ENCODE measurements around the gene CYP4F2.
"Not testable (repeated sequence)": the region's sequence is repeated elsewhere in the genome, so short reads cannot be mapped to it uniquely, and the experiment has no call there.

Gene CYP4F2

DNA sequence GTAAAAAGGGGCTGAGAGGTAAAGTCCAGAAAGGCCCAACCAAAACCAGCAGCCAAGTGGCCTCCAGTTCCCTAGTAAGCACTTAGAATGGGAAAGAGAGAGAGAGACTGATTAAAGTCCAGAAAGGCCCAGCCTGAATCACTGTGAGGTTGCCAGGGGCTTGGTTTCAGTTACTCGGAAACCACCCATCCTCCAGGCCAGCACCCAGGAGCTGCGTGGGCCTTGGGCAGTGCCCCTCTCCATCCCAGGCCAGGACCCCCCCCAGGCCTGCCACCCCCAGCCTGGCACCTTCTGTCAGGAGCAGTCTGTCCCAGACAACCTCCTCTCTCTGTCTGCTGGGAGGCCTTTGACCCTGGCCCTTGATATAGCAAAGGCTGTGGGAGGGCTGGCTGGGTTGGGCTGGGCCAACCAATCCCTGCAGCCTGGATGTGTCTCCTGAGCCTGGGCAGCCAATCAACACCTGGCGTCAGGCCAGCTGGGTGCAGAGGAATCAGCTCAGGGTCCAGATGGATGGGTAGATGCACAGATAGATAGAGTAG lies at the start of gene CYP4F2:
Gene CYP4F2, minus strand, starts transcription at position 337 of the 539 bp plus-strand sequence. CDS start 463 bp downstream, outside the sequence.
- no peak for FAIRE-seq
- no peak for DNase-seq (ENCODE audit: insufficient read length, low spot score)

GRCh38 chr19:15945301-15945700 lies 47.4 kb upstream of the CYP4F2 start:
- no peak for FAIRE-seq
- no peak for DNase-seq (ENCODE audit: insufficient read length, low spot score)

DNA sequence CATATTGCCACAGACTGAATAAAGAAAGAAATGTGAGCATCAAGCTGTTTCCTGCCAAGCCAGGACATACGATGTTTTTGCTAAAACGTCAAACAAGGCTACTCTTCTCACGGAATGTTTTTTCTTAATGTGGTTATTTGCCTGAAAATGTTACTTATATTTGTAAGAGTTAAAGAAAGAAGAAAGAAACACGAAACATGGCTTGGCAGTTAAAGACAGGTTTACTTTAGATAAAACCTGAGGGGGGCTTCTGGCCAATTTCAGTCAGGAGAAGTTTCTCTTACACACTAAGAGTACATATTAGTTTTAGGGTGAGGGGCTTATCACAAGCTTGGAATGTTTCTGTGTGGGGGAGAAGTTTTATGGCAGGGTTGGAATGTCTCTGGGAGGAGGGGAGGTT lies 46.5 kb upstream of the CYP4F2 start:
- no peak for FAIRE-seq

GRCh38 chr19:15937771-15938170 lies 39.9 kb upstream of the CYP4F2 start:
- no peak for FAIRE-seq
- no peak for DNase-seq (ENCODE audit: insufficient read length, low spot score)

More for the DNA sequence above, 46.5 kb upstream of the CYP4F2 start:
- DNase-seq (ENCODE audit: insufficient read length, low spot score) = no peak

DNA sequence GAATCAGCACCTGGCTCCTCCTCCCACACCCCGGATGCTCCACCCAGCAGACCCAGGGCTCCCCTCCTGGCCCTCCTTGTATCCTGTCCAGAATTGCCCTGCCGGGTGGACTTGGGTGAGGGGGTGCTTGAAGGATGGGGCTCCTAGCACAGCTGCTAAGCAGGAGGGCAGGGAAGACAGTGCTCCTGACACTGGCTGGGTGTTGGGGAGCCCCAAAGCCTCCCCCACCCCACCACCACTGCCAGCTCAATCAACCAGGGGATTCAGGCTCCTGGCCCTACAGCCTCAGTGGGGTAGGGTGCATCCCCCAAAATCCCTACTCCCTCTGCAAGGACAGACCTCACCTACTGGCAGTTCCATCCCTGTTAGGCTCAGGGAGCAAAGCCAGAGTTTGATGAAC lies 39.1 kb upstream of the CYP4F2 start:
- FAIRE-seq (no peak), DNase-seq (ENCODE audit: insufficient read length, low spot score) (no peak)

GRCh38 chr19:15936173-15936572 lies 38.3 kb upstream of the CYP4F2 start:
- DNase-seq (ENCODE audit: insufficient read length, low spot score) (no peak), FAIRE-seq (no peak)

GRCh38 chr19:15935167-15935702 lies 37.4 kb upstream of the CYP4F2 start:
- DNase-seq (ENCODE audit: insufficient read length, low spot score) = no peak
- FAIRE-seq = no peak

DNA sequence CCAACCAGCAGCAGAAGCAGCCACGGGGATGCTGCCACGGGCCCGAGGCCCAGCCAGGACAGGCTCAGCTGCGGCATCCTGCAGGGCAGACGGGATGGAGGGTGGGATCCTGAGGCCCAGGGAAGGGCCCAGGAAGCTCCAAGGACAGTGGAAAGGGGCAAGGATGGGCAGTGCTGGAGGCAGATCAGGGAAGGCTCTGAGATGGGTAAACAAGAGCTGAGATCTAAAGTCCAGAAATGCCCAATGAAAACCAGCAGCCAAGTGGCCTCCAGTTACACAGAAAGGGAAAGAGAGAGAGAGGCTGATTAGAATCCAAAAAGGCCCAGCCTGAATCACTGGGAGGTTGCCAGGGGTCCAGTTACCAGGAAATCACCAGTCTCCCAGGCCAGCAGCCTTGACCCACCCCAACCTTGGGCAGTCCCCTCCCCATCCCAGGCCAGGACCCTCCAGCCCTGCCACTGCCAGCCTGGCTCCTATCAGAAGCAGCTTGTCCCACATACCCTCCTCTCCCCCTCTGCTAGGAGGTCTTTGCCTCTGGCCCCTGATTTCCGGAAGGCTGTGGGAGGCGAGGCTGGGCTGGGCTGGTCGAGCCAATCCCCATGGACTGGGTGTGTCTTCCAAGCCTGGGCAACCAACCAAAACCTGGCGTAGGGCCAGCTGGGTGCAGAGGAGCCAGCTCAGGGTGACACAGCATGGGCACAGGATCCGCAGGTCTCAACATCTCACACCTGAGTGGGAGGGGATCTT lies 36.6 kb upstream of the CYP4F2 start, which contains the start of gene CYP4F11:
Gene CYP4F11, minus strand, starts transcription at position 198 of the 747 bp plus-strand sequence. Its CDS starts 121 bp downstream, at position 77.
- no peak for DNase-seq (ENCODE audit: insufficient read length, low spot score)
- FAIRE-seq = no peak

DNA sequence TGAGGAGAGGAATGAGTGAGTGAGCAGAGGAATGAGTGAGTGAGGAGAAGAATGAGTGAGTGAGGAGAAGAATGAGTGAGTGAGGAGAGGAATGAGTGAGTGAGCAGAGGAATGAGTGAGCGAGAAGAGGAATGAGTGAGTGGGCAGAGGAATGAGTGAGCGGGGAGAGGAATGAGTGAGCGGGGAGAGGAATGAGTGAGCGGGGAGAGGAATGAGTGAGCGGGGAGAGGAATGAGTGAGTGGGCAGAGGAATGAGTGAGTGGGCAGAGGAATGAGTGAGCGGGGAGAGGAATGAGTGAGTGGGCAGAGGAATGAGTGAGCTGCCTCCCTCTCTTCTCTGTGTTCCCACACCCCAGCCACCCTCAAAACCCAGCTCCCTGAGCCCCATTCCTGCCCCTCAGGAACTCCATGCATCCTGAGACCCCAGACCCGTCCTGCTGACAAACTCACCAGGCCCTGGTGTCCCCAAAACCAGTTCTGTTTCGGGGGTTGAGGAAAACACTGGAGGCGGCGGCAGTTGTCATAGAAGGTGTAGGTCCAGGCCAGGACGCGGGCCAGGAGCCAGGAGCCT lies 36.0 kb upstream of the CYP4F2 start:
- FAIRE-seq; DNase-seq (ENCODE audit: insufficient read length, low spot score): not testable (repeated sequence)

DNA sequence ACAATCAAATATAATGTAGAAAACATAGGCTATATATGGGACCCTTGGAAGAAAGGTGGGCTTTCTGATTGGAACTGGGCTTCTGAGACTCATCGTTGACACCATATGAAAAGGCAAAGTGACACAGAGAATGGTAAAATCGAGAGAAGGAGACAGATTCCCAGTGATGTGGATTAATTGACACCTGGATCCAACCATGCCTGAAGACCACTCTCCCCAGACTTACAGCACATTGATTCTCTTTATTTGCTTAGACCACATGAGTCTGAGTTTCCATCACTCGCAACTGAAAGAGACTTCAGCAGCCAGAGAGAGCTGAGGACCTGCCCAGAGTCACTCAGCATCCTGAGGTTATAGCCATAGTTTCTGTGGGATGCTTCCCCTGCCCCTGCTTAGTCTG lies 30.4 kb upstream of the CYP4F2 start:
- FAIRE-seq (no peak), DNase-seq (ENCODE audit: insufficient read length, low spot score) (no peak)

DNA sequence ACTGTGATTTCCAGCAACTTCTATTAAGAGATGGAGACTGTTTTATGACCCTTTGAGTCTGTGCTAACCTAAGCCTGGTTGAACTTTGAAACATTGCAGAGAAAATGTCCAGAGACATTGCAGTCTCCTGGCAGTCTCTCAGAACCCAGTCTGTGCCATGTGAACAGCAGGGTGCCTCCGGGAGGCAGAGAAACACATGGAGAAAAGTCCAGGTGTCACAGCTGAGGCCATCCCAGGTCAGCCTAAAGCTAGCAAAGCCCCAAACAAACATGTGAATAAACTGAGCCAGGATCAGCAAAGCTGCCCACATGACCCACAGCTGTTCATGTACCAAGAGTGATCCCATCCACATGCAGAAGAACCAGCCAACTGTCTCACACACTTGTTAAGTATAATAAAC lies 28.6 kb upstream of the CYP4F2 start:
- FAIRE-seq (no peak), DNase-seq (ENCODE audit: insufficient read length, low spot score) (no peak)

GRCh38 chr19:15923702-15924101 lies 25.8 kb upstream of the CYP4F2 start:
- DNase-seq (ENCODE audit: insufficient read length, low spot score) (no peak), FAIRE-seq (no peak)

GRCh38 chr19:15922021-15922420 lies 24.1 kb upstream of the CYP4F2 start:
- DNase-seq (ENCODE audit: insufficient read length, low spot score) (no peak), FAIRE-seq (no peak)

DNA sequence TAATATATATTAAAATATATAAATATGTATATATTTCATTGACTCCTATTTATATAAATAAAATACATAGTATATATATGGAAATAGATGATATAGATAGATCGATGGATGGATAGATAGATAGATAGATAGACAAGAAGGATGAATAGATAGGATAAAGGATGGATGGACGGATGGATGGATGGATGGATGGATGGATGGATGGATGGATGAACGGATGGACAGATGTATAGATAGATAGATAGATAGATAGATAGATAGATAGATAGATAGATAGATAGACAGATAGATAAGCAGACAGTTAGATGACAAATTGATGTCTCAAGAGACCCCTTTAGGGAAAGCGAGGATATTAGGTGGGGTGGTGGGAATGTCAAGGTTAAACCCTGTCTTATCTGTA lies 21.4 kb upstream of the CYP4F2 start:
- FAIRE-seq = no peak

GRCh38 chr19:15915109-15915508 lies 17.2 kb upstream of the CYP4F2 start:
- no peak for FAIRE-seq
- DNase-seq (ENCODE audit: insufficient read length, low spot score) = no peak

More for the DNA sequence above, 21.4 kb upstream of the CYP4F2 start:
- no peak for DNase-seq (ENCODE audit: insufficient read length, low spot score)

- FAIRE-seq (no peak), DNase-seq (ENCODE audit: insufficient read length, low spot score) (no peak)
Measured at GRCh38 chr19:15913830-15914229, 16.0 kb upstream of the CYP4F2 start.

DNA sequence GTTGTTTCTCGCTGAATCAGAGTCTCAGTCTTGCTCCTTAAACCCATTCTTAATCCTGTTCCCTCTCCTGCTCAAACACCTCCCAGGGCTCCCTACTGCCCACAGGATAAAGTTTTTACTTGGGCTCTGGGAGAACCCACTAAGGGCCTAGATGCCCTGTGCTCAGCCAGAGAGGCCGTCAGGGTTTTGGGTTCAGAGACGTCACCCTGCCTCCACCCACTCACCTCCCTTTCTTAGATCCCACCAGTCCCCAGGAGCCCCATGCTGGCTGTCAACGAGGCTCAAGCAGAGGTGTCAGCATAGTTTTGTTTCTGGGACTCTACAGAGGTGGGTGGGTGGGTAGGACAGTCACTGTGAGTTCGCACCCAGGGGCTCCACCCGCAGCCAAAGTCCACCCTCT lies 15.5 kb upstream of the CYP4F2 start:
- FAIRE-seq = no peak
- DNase-seq (ENCODE audit: insufficient read length, low spot score) = no peak

DNA sequence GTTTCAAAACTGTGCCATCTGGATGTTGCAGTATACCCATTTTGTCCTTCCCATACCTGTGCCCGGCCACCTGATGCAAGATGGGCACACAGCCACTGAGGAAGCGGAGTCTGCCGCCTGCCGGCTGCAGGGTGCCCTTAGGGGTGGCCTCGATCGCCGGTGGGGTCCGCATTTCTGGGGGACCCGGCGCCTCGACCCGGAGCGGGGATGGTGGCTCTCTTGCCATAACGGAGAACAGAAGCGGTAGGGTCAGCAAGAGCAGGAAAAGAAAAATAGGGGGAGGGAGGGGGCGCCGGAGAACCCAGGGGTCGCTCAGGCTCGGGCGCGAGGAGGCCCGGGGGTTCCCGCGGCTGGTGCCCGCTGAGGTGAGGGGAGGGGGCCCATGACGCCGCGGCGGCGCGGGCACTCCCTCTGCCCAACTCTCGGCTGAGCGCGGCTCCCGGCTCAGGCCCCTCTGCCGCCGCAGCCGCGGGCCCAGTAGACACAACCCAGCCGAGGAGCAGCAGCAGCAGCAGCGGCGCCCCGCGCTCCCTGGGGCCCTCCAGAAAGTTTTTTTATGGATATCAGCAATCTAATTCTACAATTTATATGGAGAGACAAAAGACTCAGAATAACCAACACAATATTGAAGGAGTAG lies 13.8 kb upstream of the CYP4F2 start:
- no peak for FAIRE-seq
- DNase-seq (ENCODE audit: insufficient read length, low spot score) = no peak

DNA sequence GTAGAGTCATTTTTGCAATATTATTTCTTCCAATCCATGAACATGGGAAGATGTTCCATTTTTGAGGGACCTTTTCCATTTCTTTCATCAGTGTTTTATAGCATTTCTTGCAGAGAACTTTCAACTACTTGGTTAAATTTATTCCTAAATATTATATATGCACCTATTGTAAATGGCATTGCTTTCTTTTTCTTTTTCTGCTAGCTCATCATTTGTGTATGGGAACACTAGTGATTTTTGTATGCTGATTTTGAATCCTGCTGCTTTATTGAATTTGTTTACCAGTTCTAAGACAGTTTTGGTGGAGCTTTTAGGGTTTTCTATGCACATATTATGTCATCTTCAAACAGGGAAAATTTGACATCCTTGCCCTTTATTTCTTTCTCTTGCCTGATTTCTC lies 7.2 kb upstream of the CYP4F2 start:
- no peak for DNase-seq (ENCODE audit: insufficient read length, low spot score)
- no peak for FAIRE-seq

GRCh38 chr19:15902898-15903297 lies 5.0 kb upstream of the CYP4F2 start:
- FAIRE-seq = not testable (repeated sequence)

DNA sequence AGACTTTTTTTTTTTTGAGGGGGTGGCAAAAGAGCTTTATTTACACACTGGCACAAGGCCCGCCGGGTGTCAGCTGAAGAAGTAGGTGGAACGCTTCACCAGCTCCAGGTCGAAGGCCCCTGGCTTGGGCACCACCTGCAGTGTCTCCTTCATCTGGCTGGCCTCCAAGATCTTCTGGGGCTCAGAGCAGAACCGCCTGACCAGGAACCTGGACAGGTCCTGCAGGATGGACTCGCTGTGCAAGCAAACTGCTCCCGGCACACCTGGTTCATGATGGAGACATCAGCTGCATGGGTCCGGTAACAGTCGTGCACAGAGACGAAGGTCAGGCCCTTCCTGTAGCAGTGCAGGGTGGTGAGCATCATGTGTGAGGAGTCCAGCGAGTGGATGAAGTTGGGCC lies 4.4 kb upstream of the CYP4F2 start:
- FAIRE-seq (no peak), DNase-seq (ENCODE audit: insufficient read length, low spot score) (no peak)

More at GRCh38 chr19:15902898-15903297, 5.0 kb upstream of the CYP4F2 start:
- DNase-seq (ENCODE audit: insufficient read length, low spot score) = not testable (repeated sequence)
